HPDE6-E6E7 (cell line): ENCODE measurements around the gene SGTB.
"Not testable (repeated sequence)": the region's sequence is repeated elsewhere in the genome, so short reads cannot be mapped to it uniquely, and the experiment has no call there.

Experiments used
- DNase-seq: peaks from one replicate; pipeline ENCODE4 v3.0.0; 2011; ENCODE audit warnings: missing footprints; ENCODE audit errors: extremely low spot score

SGTB gene

GRCh38 chr5:65668696-65669095, 53.2 kb downstream of the SGTB start:
- no peak for DNase-seq

- no peak for DNase-seq
Measured at GRCh38 chr5:65663804-65664521, 57.9 kb downstream of the SGTB start.

- DNase-seq, result no peak
Measured at GRCh38 chr5:65654713-65655112, 67.2 kb downstream of the SGTB start.

- no peak for DNase-seq
Measured at GRCh38 chr5:65651144-65651543, 70.8 kb downstream of the SGTB start.

- no peak for DNase-seq
Measured at GRCh38 chr5:65647941-65648340, 74.0 kb downstream of the SGTB start.

- DNase-seq, result no peak
Measured at GRCh38 chr5:65646938-65647337, 75.0 kb downstream of the SGTB start.

- DNase-seq, result no peak
Measured at GRCh38 chr5:65640240-65640639, 81.7 kb downstream of the SGTB start.

GRCh38 chr5:65630981-65631380, 90.9 kb downstream of the SGTB start:
- no peak for DNase-seq

GRCh38 chr5:65625743-65626142, 96.2 kb downstream of the SGTB start:
- no peak for DNase-seq

GRCh38 chr5:65624571-65625555, 97.0 kb downstream of the SGTB start, which contains the start of the genes SHLD3 and TRAPPC13:
TSS of gene SHLD3 (plus strand) at chr5:65625027. CDS start at chr5:65629588, 4,561 bp downstream.
TSS of gene TRAPPC13 (plus strand) at chr5:65625027. CDS start at chr5:65625061, 34 bp downstream.
- DNase-seq, result peak; percentile 29

GRCh38 chr5:65624025-65624570, 97.8 kb downstream of the SGTB start, which contains the start of gene TRIM23:
TSS of gene TRIM23 (minus strand) at chr5:65624333. CDS start at chr5:65624274, 59 bp downstream.
- DNase-seq, result peak; percentile 84

GRCh38 chr5:65623482-65623881, 98.4 kb downstream of the SGTB start:
- DNase-seq, result no peak

- not testable (repeated sequence) for DNase-seq
Measured at GRCh38 chr5:65621961-65622360, 99.9 kb downstream of the SGTB start.

- no peak for DNase-seq
Measured at GRCh38 chr5:65620021-65620420, 101.9 kb downstream of the SGTB start.
